HL-60/S4 (cell line): ENCODE measurements around the gene RPL4.
"Not testable (repeated sequence)": the region's sequence is repeated elsewhere in the genome, so short reads cannot be mapped to it uniquely, and the experiment has no call there.

ENCODE experiments used
- in situ Hi-C: fragments of 300-500 bp; cut with MboI; formaldehyde crosslinking; loops from 2 replicates; pipeline ENCODE4 v1.14.3; 2022; ENCODE audit warnings: low sequenced_read_pairs

The RPL4 gene

GRCh38 chr15:66504563-66505429 lies at the start of gene RPL4, which contains the start of gene ZWILCH:
RPL4 (minus strand) TSS chr15:66504855; CDS start chr15:66504790, 65 bp downstream.
ZWILCH (plus strand) TSS chr15:66505326; CDS start chr15:66505339, 13 bp downstream.
- in situ Hi-C loops = no loop called here

GRCh38 chr15:66545255-66545654 lies 40.6 kb upstream of the RPL4 start:
- in situ Hi-C loops = no loop called here

DNA sequence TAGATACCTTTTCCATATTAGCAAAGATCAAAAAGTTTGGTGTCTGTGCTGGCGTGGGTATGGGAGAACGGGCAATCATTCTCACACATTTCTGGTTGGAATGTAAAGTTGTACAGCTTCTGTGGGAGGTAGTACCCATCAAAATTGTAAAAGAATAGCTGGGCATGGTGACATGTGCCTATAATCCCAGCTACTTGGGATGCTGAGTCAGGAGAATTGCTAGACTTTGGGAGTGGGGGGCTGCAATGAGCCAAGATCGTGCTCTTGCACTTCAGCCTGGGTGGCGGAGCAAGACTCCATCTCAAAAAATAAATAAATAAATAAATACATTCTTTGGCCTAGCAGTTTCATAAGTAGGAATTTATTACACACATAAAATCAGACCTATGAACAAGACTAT lies 38.2 kb upstream of the RPL4 start:
- in situ Hi-C loops = no loop called here

DNA sequence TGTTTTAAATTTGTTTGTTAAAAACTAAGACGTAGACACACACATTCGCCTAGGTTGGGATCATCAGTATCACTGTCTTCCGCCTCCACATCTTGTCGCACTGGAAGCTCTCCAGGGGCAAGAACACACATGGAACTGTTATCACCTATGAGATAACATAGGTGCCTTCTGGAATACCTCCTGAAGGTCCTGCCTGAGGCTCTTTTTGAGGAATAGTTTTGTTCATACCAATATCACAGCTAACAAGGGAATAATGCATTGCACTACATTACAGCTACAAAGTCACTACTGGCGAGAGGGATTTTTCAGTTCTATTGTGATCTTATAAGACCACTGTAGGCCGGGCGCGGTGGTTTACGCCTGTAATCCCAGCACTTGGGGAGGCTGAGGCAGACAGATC lies 30.4 kb upstream of the RPL4 start:
- in situ Hi-C loops = no loop called here

GRCh38 chr15:66524838-66525237 lies 20.2 kb upstream of the RPL4 start:
- in situ Hi-C loops = no loop called here

GRCh38 chr15:66523926-66524325 lies 19.3 kb upstream of the RPL4 start:
- in situ Hi-C loops = no loop called here

- in situ Hi-C loops = no loop called here
Observed at GRCh38 chr15:66515901-66516322, 11.3 kb upstream of the RPL4 start.

DNA sequence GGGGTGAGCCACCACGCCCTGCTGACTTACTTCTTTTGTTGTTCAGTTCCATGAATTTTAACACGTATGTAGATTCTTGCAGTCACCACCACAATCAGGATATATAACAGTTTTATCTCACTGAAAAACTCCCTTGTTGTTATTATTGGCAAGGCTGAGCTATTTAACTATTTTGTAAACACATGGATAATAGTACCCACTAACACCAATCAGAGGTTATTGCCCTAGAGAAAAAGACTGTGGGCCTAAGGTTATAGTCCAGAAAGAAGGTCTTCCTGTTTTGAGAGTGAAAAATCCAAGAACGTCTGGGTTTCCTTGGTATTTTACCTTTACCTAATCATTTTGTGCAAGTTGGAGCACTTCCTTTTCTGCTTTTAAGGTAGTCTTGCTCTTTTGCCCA lies 9.9 kb upstream of the RPL4 start:
- in situ Hi-C loops = no loop called here

GRCh38 chr15:66508293-66508883 lies 3.7 kb upstream of the RPL4 start:
- in situ Hi-C loops = no loop called here

- in situ Hi-C loops = no loop called here
Observed at GRCh38 chr15:66505818-66506217, 1.2 kb upstream of the RPL4 start.

GRCh38 chr15:66505430-66505811 lies 766 bp upstream of the RPL4 start:
- in situ Hi-C loops = no loop called here

DNA sequence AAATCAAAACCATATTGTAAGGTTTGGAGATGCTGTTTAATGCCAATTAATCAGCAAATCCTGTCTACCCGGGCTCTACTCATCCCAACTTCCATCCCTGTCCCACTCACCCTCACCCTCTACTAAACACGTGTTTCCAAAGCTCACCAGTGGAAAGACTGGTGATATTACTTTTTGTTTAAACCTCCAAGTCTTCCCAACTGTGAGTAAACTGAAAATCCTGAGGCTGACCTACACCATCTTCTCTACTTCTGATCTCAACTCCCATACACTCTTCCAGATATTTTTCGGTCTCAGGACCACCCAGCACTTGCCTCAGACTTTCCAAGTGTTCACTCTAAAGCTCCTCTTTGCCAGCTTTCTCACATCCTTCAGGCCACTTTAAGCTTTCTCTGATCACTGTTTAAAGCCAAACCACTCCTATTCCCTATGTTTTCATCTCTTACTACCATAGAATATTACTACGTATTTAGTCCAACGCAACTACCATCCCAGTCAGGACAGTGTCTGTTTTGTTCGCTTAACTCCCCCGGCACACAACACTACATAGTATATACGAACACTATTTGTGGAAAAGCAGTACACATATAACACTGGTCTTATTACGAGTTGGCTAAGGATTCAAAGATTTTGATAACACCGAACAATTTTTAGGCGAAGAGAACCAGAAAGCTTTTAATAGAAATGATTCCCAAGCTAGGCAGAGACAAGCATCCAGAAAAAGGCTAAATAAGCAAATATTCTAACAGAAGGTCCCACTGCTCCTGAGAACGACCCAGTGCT lies 684 bp downstream of the RPL4 start:
- in situ Hi-C loops = no loop called here

DNA sequence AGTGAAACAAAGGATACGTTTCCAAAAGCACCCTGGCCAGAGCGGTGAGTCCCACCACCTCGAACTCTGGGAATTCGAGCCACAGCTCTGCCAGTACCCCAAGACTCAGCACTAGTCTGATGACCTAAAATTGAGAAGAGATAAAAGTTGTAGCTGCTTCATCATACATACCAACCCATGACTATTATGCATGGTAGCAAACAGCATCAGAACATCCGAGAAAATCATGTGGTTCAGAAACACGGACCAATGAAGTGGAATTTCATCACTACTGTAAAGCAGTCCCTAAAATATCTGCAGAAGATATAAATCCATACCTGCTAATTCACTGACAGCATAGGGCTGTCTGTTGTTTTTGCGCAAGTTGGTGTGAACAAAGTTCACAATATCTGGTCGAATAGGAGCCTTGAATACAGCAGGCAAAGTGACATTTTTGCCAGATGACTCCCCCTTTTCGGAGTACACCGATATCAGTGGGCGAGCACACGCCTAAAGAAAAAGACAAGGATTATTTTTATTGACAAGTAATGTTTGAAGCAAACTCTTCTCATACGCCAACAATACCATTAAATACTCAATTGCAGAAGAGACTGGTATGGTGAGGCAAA lies 1.5 kb downstream of the RPL4 start:
- in situ Hi-C loops = not testable (repeated sequence)

- in situ Hi-C loops = no loop called here
Observed at GRCh38 chr15:66502491-66502890, 2.2 kb downstream of the RPL4 start.

DNA sequence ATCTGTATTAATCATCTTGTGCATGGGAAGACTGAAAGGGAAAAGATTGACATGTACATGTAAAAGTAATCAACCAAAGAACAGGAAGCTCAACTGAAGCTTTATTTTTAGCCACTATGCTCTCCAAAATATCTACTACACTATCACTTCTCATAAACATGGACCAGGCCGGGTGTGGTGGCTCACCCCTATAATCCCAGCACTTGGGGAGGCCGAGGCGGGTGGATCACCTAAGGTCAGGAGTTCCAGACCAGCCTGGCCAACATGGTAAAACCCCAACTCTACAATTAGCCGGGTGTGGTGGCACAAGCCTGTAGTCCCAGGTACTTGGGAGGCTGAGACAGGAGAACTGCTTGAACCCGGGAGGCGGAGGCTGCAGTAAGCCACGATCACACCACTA lies 4.3 kb downstream of the RPL4 start:
- in situ Hi-C loops = not testable (repeated sequence)

DNA sequence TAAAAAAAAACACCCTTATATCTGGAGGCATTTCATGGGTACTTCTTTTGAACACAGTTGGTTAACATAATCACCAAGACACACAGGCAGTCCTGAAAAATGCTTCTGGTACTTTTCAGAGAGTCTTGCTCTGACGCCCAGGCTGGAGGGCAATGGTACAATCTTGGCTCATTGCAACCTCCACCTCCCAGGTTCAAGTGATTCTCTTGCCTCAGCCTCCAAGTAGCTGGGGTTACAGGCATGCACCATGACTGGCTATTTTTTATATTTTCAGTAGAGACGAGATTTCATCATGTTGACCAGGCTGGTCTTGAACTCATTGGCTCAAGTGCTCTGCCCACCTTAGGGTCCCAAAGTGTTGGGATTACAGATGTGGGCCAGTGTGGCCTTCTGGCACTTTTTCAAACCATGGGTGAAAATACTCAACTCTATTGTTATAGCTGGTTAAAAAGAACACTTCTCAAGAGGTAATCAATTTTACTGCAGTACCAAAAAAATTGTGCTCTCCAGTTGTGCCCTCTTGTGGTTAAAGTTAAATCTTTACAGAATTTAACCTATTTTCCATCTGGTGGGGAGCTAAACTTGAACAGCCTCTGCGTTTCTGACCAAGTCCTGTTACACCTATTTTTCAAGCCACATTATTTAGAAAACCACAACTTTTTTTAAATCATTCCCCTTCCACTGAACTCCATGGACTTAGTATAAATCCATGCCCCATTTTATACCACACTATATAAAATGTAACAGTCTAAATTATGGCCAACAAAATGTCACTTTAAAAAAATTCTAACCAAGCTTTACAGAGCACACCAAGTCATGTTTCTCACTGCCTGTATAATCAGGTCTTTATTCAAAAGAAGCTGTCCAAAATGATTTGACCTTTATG lies 5.9 kb downstream of the RPL4 start:
- in situ Hi-C loops = loop anchor here (10.0 kb wide), 1 partner anchor 144 kb away; the partner anchor contains the start of gene TIPIN

DNA sequence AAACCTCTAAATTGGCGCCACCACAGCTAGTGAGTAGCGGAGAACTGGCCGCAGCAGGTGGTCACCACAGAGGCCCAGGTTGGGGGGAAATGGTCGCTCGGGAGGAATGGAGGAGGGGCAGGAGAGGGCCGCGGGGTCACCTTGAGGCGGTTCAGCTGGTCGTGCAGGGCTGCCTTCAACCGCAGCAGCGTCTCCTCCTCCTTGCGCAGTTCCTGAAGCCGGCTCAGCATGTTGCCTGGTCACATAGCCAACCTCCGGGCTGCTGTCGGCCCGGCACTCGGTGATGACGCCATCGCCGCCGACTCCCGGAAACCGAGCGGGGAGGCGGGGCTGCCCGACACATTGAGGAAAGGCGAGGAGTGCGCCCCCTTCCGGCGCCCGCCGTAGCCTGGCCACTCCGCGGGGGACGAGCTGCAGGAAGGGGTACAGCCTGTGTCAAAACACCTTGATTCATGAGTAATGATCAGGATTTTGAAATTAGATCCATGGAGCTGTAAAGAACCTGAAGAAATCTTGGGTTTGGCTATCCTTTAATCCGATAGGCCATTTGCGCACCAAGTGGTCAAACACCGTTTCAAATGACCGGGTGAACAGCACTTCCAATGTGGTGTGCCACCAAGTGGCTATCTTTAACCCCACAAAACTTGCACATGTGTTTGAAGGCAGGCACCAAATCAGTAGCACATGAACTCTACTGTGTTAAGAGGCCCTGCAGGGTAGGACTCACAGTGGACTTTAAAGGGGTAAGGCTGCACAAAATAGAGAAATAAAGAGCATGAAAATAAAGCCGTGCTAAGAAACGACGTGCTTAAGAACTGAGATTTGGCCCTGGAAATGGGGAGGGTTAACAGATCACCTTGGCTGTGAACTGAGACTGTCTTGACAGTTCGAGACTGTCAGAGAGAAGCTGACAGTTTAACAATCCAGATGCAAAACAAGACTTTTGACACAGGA lies 6.9 kb downstream of the RPL4 start, which contains the start of gene SNAPC5:
Gene SNAPC5 (minus strand): TSS at position 261 of the 954 bp plus-strand sequence. CDS start 31 bp downstream, at position 230.
- in situ Hi-C loops = loop anchor here (10.0 kb wide), 1 partner anchor 143 kb away; the partner anchor contains the start of gene TIPIN

DNA sequence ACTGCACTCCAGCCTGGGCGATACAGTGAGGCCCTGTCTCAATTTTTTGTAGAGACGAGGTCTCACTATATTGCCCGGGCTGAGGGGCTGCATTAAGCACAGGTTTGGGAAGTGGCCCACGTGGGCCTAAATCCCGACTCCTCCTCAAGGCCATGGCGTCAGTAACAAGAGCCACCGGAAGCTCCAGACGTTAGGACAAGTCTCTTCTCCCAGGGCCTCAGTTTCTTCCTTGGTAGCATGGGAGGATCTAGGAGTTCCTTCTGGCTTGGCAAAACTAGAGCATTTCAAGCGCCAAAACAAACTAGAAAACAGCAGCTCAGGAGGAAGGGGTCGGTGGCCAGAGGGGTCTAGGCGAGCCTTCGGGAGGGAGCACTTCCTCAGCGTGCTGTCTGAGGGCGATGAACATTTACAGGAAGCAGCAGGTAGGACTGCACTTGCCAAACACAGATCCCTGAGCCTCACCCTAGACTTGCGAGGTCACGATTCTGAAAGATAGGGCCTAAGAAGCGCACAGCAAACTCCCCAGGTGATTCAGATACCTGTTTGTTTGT lies 7.6 kb downstream of the RPL4 start:
- in situ Hi-C loops = loop anchor here (10.0 kb wide), 1 partner anchor 142 kb away; the partner anchor contains the start of gene TIPIN
